IMR-90 (cell line): ENCODE data around the gene GRID1. TPM values are rescaled to one million over a fixed set of nuclear protein-coding genes. Genes with fewer than 3 reads are reported as not detected.

ENCODE experiments used
- ATAC-seq: fragments of 200-7000 bp; cut with Tn5 transposase; 2 replicates; pipeline ENCODE4 v1.9.1; 2020; ENCODE audit warnings: low read depth, mild to moderate bottlenecking, moderate library complexity
- BruUV-seq: library from RNA; stranded (reverse); fragments of 400-500 nt; replicated peaks from 2 replicates; lab custom pipeline; 2021; lab: Mats Ljungman, UMichigan
- CTCF ChIA-PET: fragments of 300-600 bp; formaldehyde crosslinking; extraction: SDS; loops from one replicate; lab custom pipeline; 2021; ENCODE audit warnings: antibody characterized with exemption; lab: Yijun Ruan, JAX
- POLR2A ChIA-PET: fragments of 300-600 bp; sonication (Branson Sonifier 250); formaldehyde crosslinking; loops from one replicate; lab custom pipeline; 2022; ENCODE audit warnings: antibody characterized with exemption; ENCODE audit not compliant: unreplicated experiment; lab: Charles Lee
- DNase-seq: peaks from one replicate; pipeline ENCODE4 v3.0.0; 2013
- H2AFZ ChIP-seq: replicated peaks from 2 replicates; pipeline ENCODE3; 2013; ENCODE audit warnings: low read length, mild to moderate bottlenecking; ENCODE audit not compliant: poor library complexity
- H2AK5ac ChIP-seq: 2 replicates; pipeline ENCODE4 v1.6.1; 2013; ENCODE audit warnings: low read depth, low read length, inconsistent platforms
- H2AK9ac ChIP-seq: replicated peaks from 2 replicates; pipeline ENCODE3; 2013; ENCODE audit warnings: mild to moderate bottlenecking, low read depth, low read length, moderate library complexity; ENCODE audit not compliant: poor library complexity
- H2BK120ac ChIP-seq: 2 replicates; pipeline ENCODE4 v1.6.1; 2013; ENCODE audit warnings: low read depth, low read length, inconsistent platforms
- H2BK15ac ChIP-seq: 3 replicates; pipeline ENCODE4 v1.6.1; 2013; ENCODE audit warnings: low read depth, low read length, inconsistent platforms
- H2BK20ac ChIP-seq: 2 replicates; pipeline ENCODE4 v1.6.1; 2013; ENCODE audit warnings: low read depth, mild to moderate bottlenecking, inconsistent platforms, low read length, moderate library complexity
- H2BK5ac ChIP-seq: 2 replicates; pipeline ENCODE4 v1.6.1; 2013; ENCODE audit warnings: mild to moderate bottlenecking, low read depth, low read length, inconsistent platforms; ENCODE audit not compliant: poor library complexity, severe bottlenecking
- H3K14ac ChIP-seq: replicated peaks from 2 replicates; pipeline ENCODE4 v1.6.1; 2013; ENCODE audit warnings: low read depth, low read length, inconsistent platforms
- H3K18ac ChIP-seq: 2 replicates; pipeline ENCODE4 v1.6.1; 2013; ENCODE audit warnings: low read depth, low read length, control low read depth
- H3K23ac ChIP-seq: 2 replicates; pipeline ENCODE4 v1.6.1; 2013; ENCODE audit warnings: low read depth, low read length, inconsistent platforms
- H3K27ac ChIP-seq: 2 replicates; pipeline ENCODE4 v1.5.1; 2013; ENCODE audit warnings: mild to moderate bottlenecking, control low read depth, low read length; ENCODE audit not compliant: insufficient read depth
- H3K27me3 ChIP-seq: 2 replicates; pipeline ENCODE4 v1.6.1; 2013; ENCODE audit warnings: low read length; ENCODE audit not compliant: control insufficient read depth, insufficient read depth
- H3K36me3 ChIP-seq: 2 replicates; pipeline ENCODE4 v1.6.1; 2013; ENCODE audit warnings: low read length, mixed read lengths; ENCODE audit not compliant: control insufficient read depth, insufficient read depth
- H3K4ac ChIP-seq: 2 replicates; pipeline ENCODE4 v1.6.1; 2013; ENCODE audit warnings: low read depth, low read length, inconsistent platforms
- H3K4me1 ChIP-seq: 2 replicates; pipeline ENCODE4 v1.6.1; 2013; ENCODE audit warnings: low read length, mixed read lengths; ENCODE audit not compliant: control insufficient read depth, insufficient read depth
- H3K4me2 ChIP-seq: 2 replicates; pipeline ENCODE4 v1.6.1; 2013; ENCODE audit warnings: low read depth, mild to moderate bottlenecking, control low read depth, low read length, moderate library complexity
- H3K4me3 ChIP-seq: 2 replicates; pipeline ENCODE4 v1.5.1; 2013; ENCODE audit warnings: low read depth, mild to moderate bottlenecking, control low read depth, low read length, moderate library complexity; ENCODE audit not compliant: insufficient read depth
- H3K56ac ChIP-seq: 2 replicates; pipeline ENCODE4 v1.6.1; 2013; ENCODE audit warnings: low read length, inconsistent platforms; ENCODE audit not compliant: insufficient read depth; ENCODE audit errors: extremely low read depth
- H3K79me1 ChIP-seq, 2 experiments: 2 replicates each; pipeline ENCODE4 v1.6.1; 2013; ENCODE audit warnings: low read length in 2 of 2, inconsistent platforms in 1 of 2, low read depth in 1 of 2
- H3K9ac ChIP-seq: 2 replicates; pipeline ENCODE4 v1.6.1; 2013; ENCODE audit warnings: low read depth, low read length, control low read depth
- H3K9me1 ChIP-seq: 2 replicates; pipeline ENCODE4 v1.6.1; 2013; ENCODE audit warnings: low read length, inconsistent platforms; ENCODE audit not compliant: insufficient read depth
- H3K9me3 ChIP-seq: 2 replicates; pipeline ENCODE4 v1.6.1; 2013; ENCODE audit warnings: low read length; ENCODE audit not compliant: control insufficient read depth, insufficient read depth
- H4K20me1 ChIP-seq: 2 replicates; pipeline ENCODE4 v1.6.1; 2013; ENCODE audit warnings: low read length, inconsistent platforms; ENCODE audit not compliant: insufficient read depth
- H4K5ac ChIP-seq: 2 replicates; pipeline ENCODE4 v1.6.1; 2013; ENCODE audit warnings: mild to moderate bottlenecking, low read depth, low read length, control low read depth
- H4K8ac ChIP-seq, 2 experiments: 2 replicates each; pipeline ENCODE4 v1.6.1; 2013; ENCODE audit warnings: low read depth in 2 of 2, low read length in 2 of 2, control low read depth in 1 of 2, inconsistent platforms in 1 of 2
- H4K91ac ChIP-seq: 2 replicates; pipeline ENCODE4 v1.6.1; 2013; ENCODE audit warnings: low read depth, low read length, inconsistent platforms; ENCODE audit not compliant: insufficient read depth
- CHD1 ChIP-seq: IDR thresholded peaks from 2 replicates; pipeline ENCODE4 v1.6.1; 2012; ENCODE audit warnings: low read depth, low read length, improper control_type of control experiment
- ELK1 ChIP-seq: fragments of 150-350 bp; IDR thresholded peaks from 2 replicates; pipeline ENCODE4 v1.6.1; 2016; ENCODE audit warnings: low read depth, mild to moderate bottlenecking, low read length, moderate library complexity, borderline replicate concordance
- POLR2A ChIP-seq: IDR thresholded peaks from 2 replicates; pipeline ENCODE4 v1.6.1; 2012; ENCODE audit warnings: mild to moderate bottlenecking, low read depth, low read length
- RFX5 ChIP-seq: IDR thresholded peaks from 2 replicates; pipeline ENCODE4 v1.8.0; 2012; ENCODE audit warnings: low read depth, mild to moderate bottlenecking, low read length, moderate library complexity
- WGBS, 2 experiments: methylation state at CpG; one replicate each; pipeline versions ENCODE4 v1.1.5 to v1.1.7; 2013; ENCODE audit warnings: missing lambda C conversion rate in 2 of 2; ENCODE audit not compliant: insufficient read length in 1 of 2; ENCODE audit errors: extremely low coverage in 2 of 2; 5-methylcytosine and 5-hydroxymethylcytosine counted together
- dilution Hi-C: fragments of 300-500 bp; cut with HindIII; formaldehyde crosslinking; loops from one replicate; pipeline ENCODE4 v1.14.3; 2018; ENCODE audit warnings: low sequenced_read_pairs; ENCODE audit not compliant: unreplicated experiment
- in situ Hi-C: fragments of 300-500 bp; cut with MboI; formaldehyde crosslinking; loops from 3 replicates; pipeline ENCODE4 v1.14.3; 2019; ENCODE audit warnings: low sequenced_read_pairs, inconsistent platforms, mixed read lengths
- intact Hi-C: fragments of 100-400 bp; cut with micrococcal nuclease; formaldehyde crosslinking; loops from 2 replicates; pipeline ENCODE4 v1.10.0; 2022
- polyA plus RNA-seq, 3 experiments: library from polyadenylated mRNA; depleted of rRNA; stranded (reverse); fragments of >200 nt; gene quantifications; 2 replicates each; pipeline ENCODE4 v1.2.3, GENCODE V29; 2012; ENCODE audit warnings: low replicate concordance in 1 of 3
- total RNA-seq: library from RNA; depleted of rRNA; stranded (reverse); fragments of >200 nt; gene quantifications from 2 replicates; pipeline ENCODE4 v1.2.3, GENCODE V29; 2012

GRID1 gene
- total and polyA plus RNA-seq, 2 of the 4 experiments (the other 2 are of a cell fraction) = not detected

GRCh38 chr10:86216886-86217285 lies 149.7 kb downstream of the GRID1 start:
- Histone ChIP-seq H2BK120ac (no peak overlapping the region), H4K20me1 (no peaks in the 10 kb centered on the region), H3K18ac (no peak overlapping the region), H2BK15ac (no peak overlapping the region), H3K9ac (no peak overlapping the region), H3K9me1 (no peaks in the 10 kb centered on the region), H2AK5ac (no peak overlapping the region), H2BK20ac (no peak overlapping the region), H3K23ac (no peak overlapping the region), H2AFZ (no peak overlapping the region), H3K79me1 (no peaks in the 10 kb centered on the region), H3K27me3 (no peaks in the 10 kb centered on the region), H3K4ac (no peak overlapping the region), H3K4me1 (no peaks in the 10 kb centered on the region), H3K56ac (no peak overlapping the region), H3K14ac (no peak overlapping the region), H3K27ac (no peak overlapping the region), H3K4me2 (no peak overlapping the region), H2BK5ac (no peak overlapping the region), H3K36me3 (no peaks in the 10 kb centered on the region), H4K91ac (no peak overlapping the region), H2AK9ac (no peak overlapping the region), H4K8ac (no peak overlapping the region), H4K5ac (no peak overlapping the region), H3K9me3 (no peaks in the 10 kb centered on the region), H3K4me3 (no peak overlapping the region)
- no peak for TF ChIP-seq ELK1
- TF ChIP-seq RFX5 = no peak
- no peak for TF ChIP-seq POLR2A
- no peak for TF ChIP-seq CHD1
- no peak for DNase-seq
- no peak for ATAC-seq
- ChIA-PET CTCF (no interaction called here), POLR2A (no interaction called here)
- dilution Hi-C loops = no loop called here
- WGBS, 2 experiments = no CpG with 5 or more reads among the region's 1 CpG
- intact Hi-C loops = no loop called here
- no TSS peak for BruUV-seq
- in situ Hi-C loops = no loop called here
